GM18505 (cell line): ENCODE measurements around the gene GBP4.

Experiments
- ATAC-seq: cut with Tn5 transposase; IDR thresholded peaks from one replicate; pipeline ENCODE4 v1.9.1; 2021; ENCODE audit not compliant: unreplicated experiment
- POLR2A ChIP-seq: IDR thresholded peaks from 4 replicates; pipeline ENCODE4 v1.6.1; 2011; ENCODE audit warnings: borderline replicate concordance; ENCODE audit not compliant: insufficient read depth, insufficient read length; ENCODE audit errors: extremely low read depth

Gene GBP4

DNA sequence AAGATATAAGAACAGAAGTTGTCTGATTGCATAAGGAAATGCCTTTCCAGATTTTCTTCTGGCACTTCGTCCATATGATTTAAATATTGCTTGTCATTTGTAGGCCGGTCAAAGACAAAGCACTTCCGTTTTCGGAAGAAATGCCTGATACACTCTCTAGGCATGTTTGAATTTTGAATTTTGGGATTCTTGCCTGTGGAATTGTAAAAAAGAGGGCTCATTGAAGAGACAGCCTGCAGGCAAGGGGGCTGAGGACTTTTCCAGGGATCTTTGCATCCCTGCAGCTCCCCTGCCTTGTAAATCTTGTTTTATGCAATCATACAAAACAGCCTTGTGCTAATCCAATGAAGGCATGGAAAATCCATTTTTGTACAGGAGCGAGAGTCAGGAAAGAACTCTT, 7.4 kb downstream of the GBP4 start:
- no peak for ATAC-seq
- no peak for TF ChIP-seq POLR2A

DNA sequence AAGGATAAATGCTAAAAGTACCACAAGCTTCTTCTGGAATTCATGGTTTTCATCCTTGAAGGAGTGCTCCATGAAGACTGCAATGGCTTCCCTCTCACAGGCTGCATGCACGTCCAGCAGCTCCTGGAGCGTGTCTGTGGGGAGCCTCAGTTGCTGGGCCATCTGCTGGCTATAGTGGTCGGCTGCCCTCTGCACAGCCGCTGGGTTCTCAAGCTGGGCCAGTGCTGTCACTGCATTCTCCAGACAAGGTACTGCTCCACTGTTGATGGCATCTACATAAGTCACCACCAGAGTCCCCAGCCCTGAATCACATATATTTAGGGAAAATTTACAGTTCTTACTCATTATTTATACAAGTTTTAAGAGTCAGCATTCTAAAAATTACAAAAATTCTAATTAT, 8.7 kb downstream of the GBP4 start:
- TF ChIP-seq POLR2A: no peak
- no peak for ATAC-seq

DNA sequence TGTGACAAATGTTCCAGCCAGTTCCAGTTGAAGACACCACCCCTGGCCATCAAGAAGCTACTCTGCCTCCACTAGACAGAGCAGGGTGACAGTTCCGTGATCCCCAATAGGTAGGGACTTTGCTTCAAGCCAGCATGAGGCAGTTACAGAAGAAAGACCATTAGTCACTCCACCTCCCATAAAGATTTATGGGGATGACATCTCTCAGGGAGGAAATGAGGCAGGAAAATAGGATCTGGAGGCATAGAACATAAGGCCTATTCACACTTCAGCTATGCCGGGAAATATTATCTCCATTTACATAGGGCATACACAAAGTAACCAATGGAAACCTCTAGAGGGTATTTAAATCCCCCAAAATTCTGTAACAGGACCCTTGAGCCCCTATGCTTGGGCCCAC, 19.4 kb downstream of the GBP4 start:
- ATAC-seq: no peak
- no peak for TF ChIP-seq POLR2A

DNA sequence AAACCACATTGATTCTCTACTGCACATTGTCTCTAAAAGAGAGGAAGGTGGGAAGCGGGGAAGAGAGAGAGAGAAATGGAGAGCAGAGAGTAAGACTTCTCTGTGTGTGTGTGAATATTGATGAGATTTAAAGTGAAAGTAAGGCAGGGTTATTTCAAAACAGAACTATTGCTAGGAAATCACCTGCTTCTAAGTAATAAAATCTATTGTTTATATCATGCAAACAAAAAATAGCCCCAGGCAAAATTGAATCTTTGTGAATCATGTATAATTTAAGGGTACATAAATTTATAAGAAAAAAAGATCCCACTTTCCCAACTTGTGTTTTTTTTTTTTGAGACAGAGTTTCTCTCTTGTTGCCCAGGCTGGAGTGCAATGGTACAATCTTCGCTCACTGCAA, 21.8 kb downstream of the GBP4 start:
- TF ChIP-seq POLR2A: no peak
- ATAC-seq: no peak

DNA sequence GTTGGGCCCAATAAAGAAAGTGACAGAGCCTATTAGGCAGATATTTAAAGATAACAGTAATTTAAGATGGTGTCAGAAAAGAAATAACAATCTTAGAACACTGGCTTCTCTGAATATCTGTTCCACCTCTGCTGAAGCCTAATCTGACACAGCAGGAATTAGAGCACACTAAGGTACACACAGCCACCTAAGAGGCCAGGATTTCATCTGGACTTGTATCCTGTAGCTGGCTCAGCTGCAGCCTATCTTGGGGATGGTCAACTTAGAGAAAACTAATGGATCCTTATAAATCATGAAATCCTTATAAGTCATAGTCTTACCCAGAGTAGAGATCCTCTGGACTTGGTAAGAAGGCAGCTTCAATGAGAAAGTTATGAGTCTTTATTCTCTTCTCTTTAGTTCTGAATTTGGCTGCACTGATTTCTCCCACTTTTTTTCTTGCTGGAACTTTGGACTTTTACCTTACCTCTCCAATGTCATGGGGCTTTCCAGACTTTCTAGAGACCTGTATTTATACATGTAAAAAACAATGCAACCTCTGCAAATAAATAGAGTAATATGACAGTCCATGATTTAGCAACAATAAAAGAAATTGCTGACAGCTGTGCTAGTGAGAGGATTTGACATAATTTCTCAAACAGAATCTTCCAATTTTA, 23.0 kb downstream of the GBP4 start, which contains the start of gene GBP7:
Gene GBP7 (minus strand): TSS at position 403 of the 656 bp plus-strand sequence. CDS start 4,068 bp downstream, outside the sequence.
- ATAC-seq: no peak
- no peak for TF ChIP-seq POLR2A

DNA sequence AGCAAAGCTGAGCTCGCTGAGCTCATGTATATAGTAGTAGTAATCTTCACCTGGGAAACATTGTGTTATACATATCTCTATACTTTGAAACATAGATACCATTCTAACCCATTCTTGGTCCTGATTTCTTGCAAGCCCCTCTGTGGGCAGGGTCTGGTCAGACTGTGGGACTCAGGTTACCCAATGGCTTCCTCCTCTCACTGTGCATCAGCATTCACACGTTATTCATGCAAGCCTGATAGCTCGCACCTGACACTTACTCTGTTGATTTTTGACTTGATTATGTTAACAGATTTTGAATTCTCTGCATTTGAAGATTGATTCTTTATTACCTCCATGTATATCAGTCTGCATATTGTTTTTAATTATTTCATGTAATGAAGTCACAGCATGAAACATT, 24.3 kb downstream of the GBP4 start:
- TF ChIP-seq POLR2A: no peak
- no peak for ATAC-seq

DNA sequence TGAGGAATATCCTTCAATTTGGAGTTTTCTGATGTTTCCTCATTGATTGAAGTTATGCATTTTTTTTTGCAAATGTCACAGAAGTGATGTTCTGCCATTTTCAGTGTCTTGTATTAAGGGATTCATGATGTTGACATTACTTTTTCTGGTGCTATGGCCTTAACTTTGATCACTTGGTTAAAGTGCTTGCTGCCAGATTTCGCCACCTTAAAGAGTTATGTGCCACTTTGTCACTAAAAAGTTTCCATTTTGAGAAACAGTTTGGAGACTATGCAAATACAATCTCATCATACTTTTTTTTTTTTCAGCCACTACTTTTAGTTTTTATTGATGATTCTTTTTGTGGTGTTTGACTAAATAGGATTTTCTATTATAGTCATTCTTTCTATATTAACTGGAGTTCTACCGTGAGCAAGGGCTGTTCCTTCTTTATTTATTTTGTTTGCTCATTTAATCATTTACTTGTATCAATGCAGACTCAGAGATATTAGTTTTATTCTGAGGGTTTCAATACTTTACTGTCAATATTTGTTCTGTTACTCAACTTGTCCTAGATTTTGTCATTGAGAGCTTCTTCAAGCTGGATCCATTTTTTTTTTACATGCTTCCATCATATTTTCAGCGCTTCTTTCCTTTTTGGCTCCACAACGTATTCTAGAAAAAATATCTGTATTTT, 26.1 kb downstream of the GBP4 start:
- no peak for TF ChIP-seq POLR2A
- ATAC-seq: no peak

DNA sequence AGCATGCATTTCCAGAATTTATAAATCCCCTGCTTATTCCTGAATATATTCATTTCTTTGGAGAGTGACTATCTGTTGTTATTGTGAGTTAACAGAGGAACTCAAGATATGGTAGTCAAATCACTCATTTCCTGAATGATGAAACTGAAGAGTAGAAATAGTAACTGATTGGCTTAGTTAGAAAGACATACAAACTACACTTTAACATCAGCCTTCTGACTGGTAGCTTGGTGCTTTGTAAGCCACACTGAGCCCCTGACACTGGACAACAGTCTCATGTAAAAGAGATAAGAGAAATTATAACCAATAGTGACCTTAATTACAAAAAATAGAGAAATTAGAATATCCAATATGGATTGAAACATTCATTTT, 27.7 kb downstream of the GBP4 start:
- no peak for TF ChIP-seq POLR2A
- no peak for ATAC-seq

DNA sequence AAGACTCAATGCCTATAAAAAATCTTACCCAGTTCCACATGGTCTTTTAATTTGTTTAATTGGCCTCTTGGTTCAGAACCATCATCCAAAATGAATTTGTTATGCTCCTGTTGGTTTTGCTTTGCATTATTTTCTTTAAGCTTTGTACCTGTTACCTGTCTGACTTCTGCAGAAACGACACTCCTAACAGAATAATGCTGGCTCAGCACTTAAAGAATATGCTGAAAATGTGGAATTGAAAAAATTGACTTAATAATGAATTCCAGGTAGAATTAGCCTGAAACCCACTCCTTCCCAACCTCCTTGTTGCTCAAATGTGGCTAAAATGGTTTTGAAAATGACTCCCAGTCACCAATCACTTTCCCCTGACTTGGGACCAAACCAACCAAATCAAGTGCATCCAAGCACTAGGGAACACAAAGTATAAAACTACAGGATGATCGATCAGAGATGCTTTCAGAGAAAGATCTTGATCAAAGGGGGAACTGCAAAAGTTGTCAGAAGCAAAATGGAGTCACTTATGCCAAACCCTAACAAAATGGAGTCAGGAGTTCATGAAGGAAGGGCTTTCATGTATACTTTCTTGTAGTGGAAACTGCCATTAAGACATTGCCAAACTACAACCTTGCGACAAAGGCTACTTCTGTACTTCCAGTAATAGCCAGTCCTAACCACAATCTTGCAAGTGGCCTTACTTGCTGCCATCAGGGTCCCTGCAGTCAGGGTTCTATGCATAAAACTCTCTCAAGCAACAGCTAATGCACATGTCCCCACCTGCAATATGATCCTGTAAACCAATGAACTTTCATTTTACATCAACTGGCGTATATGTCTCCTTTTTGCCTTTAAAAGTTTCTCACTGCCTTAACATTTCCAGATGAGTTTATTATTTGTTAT, 28.3 kb downstream of the GBP4 start:
- no peak for ATAC-seq
- TF ChIP-seq POLR2A: no peak

DNA sequence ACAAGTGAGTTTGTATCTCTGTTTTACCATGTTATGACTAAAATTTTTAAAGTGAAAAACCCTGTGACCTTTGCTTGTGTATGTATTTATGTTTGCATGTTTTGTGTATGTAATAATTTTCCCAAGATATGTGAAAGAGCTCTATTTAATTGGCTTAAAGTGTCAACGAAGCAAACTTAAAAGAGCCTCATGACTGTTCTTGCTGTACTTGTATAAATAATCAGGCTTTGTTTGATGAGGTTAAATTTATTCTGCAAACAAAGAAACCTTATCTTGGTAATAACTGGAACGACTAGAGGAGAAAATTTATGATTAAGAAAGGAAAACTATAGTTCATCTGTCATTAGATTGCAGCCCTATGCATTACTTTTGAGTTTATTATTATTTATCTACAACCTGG, 29.6 kb downstream of the GBP4 start:
- TF ChIP-seq POLR2A: no peak
- ATAC-seq: no peak

DNA sequence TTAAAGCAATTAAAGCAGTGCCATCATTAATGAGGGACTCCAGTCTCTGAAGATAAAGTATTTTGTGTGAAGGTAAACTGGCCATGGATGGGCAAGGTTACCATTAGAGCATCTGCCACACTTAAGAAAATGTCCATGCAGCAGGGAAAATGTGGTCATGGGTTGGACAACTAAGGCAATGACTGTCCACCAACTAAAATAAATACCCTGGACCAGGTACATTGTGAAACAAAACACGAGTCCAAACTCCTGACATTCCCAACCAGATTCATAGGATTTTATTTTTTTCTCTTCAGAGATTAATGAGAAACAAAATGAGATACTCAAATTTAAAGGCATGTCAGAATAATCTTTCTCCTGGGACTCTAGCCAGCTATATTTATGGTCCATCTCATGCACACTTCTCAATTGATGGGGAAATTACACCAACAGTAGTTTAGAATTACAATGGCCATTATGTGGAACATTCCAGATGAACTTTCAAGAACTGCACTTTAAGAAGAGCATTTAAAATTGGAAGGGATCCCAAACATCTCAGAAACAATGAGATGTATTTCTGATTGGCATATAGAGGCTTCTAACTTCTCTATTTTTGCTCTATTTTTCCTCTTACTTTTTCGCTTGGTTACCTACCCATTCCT, 31.0 kb downstream of the GBP4 start:
- ATAC-seq: no peak
- no peak for TF ChIP-seq POLR2A

DNA sequence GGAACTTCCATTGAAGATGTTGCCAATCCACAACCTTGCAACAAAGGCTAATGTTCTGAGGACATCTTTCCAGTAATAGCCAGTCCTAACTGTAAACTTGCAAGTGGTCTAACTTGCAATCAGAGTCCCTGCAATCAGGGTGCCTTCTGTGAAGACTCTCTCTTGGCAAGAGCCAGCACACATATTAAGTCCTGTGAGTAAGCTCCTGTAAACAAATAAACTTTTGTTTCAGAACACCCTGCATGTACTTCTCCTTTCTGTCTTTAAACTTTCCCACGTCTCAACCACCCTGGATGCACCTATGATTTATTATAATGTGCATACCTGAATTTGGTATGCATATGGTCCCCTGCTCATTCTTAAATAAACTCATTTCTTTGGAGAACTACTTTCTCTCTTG, 32.0 kb downstream of the GBP4 start:
- no peak for ATAC-seq

DNA sequence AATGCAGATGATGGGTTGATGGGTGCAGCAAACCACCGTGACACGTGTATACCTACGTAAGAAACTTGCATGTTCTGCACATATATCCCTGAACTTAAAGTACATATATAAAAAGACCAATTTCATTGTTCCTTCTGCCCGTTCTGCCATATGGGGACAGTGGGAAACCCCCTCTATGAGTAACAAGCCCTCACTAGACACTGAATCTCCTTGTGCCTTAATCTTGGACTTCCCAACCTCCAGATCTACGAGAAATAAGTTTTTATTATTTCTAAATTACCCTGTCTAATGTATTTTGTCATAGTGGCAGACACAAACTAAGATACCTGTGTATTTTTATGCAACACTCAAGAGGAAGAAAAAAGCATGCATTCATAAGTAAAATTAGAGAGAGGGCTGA, 32.9 kb downstream of the GBP4 start:
- no peak for TF ChIP-seq POLR2A

More for the DNA sequence above, 32.0 kb downstream of the GBP4 start:
- no peak for TF ChIP-seq POLR2A

DNA sequence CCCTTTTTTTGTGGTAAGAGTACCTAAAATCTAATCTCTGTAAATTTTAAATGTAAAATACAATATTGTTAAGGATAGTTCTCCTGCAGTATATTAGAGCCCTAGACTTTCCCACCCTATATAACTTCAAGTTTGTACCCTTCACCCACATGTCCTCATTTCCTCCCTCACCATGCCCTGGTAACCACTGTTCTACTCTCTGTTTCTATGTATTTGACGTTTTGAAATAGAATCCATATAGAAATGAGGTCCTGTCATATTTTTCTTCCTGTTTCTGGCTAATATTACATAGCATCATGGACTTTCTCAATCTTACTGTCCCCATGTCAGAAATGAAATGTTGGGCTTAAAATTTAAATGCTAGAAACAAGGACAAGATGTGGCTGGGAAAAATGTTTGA, 47.7 kb downstream of the GBP4 start:
- TF ChIP-seq POLR2A: no peak
- no peak for ATAC-seq

More for the DNA sequence above, 32.9 kb downstream of the GBP4 start:
- ATAC-seq: no peak

DNA sequence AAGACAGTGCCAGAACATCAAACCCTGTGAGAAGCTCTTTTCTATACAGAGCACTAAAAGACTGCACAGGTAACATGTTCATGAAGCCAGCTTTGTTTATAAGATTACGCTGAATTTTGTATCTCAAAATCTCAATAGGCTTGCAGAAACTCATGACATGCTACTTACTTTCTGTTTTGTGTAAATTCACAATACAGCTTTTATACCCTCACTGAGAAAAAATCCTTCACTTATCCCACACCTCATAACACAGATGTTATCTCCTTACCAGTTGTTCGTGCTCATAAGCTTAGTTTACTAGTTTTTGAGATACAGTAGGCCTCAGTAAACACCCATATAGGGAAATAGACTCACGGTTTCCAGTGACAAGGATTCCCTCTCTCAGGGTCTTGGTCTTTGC, 48.8 kb downstream of the GBP4 start:
- ATAC-seq: no peak
- TF ChIP-seq POLR2A: no peak
